LoVo (cell line): ENCODE measurements around the gene ALLC.
"Not testable (repeated sequence)": the region's sequence is repeated elsewhere in the genome, so short reads cannot be mapped to it uniquely, and the experiment has no call there.

Experiments
- DNase-seq: peaks from one replicate; pipeline ENCODE4 v3.0.0-alpha.2; 2016; ENCODE audit warnings: low spot score

Gene ALLC

DNA sequence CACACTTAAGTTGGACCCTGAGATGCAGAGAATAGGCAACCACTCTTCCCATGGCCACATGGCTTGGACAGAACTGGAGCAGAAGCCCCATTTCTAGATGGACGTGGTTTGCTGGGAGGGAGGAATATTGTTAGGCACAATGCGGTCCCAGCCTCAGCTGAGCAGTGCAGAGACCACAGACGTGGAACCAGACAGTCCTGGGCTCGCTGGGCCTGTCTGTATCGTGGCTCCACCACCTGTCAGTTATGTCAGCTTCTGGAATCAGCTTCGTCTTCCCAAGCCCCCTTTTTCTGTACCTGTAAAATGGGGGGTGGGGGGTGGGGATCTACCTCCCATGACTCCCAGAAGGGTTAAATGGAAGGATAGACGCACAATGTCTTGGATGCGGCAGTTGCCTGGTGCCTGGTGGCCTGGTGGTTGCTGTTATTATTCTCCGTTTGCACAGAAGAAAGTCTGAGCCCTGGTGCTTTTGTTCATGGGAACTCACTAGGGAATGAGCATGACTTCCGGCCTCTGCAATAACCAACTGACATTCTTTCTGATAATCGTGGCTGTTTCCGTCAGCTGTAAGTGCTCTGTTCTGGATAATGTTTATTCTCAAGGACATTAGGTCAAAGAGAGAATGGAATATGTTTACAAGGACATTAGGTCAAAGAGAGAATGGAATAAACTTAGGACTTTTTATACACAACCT is 31.7 kb upstream of the ALLC start:
- DNase-seq: no peak

GRCh38 chr2:3626812-3627499 is 31.0 kb upstream of the ALLC start:
- DNase-seq: no peak

DNA sequence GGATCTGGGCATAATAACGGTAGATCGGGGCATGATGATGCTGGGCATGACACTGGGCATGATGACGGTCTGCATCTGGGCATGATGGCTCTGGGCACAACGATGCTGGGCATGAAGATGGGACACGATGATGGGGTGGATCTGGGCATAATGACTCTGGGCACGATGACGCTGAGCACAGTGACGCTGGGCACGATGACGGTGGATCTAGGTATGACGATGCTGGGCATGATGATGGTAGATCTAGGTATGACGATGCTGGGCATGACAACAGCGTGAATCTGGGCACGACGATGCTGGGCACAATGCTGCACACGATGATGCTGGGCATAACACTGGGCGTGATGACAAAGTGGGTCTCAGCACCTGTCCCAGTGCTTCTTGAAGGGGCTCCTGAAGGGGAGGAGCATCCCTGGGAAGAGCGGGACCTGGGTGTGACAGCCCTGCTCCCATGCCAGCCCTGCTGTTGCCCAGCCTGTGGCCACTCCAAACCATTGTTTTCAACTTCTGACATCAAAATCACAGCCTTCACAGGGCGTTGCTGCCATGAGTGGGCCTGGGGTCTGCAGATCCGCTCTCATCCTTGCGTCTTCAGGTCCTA is 30.4 kb upstream of the ALLC start:
- no peak for DNase-seq

- DNase-seq: no peak
Observed at GRCh38 chr2:3628241-3628679, 29.7 kb upstream of the ALLC start.

DNA sequence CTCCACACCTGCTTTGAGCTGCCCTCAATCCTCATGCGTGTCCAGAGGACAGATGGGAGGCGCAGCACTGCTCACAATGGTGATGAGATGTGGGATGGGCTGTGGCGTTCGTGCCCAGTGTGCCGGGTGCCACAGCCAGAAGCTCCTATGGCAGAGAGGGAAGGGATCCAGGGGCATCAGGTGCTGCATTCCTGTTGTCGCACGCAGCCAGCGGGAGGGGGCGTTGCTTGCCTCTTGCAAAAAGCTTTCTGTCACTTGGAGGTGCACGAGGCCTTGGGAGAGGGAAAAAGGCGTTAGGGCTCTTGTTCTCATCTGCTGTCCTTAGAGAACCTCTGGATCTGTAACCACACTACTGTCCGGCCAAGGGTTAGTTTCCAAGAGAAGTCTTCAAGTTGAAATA is 29.2 kb upstream of the ALLC start:
- DNase-seq: no peak

DNA sequence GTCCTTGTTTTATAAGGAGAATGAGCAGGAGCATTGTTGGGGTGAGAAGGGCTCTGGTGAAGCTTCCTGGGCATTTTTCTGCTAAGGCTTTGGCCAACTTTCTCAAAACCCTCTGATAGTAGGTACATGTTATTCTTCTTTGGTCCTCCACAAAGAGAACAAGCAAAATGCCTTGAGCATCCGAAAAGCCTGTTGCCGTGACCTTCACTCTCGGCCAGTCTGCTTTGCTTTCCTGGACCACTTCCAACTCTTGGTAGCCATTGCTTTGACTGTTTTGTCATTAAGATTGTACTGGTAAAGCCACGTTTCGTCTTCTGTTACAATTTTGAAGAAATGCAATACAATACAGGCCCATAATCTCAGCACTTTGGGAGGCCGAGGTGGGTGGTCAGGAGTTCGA is 27.4 kb upstream of the ALLC start:
- DNase-seq: no peak

- DNase-seq: no peak
Observed at GRCh38 chr2:3631161-3631850, 26.7 kb upstream of the ALLC start.

- DNase-seq: no peak
Observed at GRCh38 chr2:3631851-3632659, 25.9 kb upstream of the ALLC start.

- DNase-seq: no peak
Observed at GRCh38 chr2:3633089-3633981, 24.7 kb upstream of the ALLC start.

DNA sequence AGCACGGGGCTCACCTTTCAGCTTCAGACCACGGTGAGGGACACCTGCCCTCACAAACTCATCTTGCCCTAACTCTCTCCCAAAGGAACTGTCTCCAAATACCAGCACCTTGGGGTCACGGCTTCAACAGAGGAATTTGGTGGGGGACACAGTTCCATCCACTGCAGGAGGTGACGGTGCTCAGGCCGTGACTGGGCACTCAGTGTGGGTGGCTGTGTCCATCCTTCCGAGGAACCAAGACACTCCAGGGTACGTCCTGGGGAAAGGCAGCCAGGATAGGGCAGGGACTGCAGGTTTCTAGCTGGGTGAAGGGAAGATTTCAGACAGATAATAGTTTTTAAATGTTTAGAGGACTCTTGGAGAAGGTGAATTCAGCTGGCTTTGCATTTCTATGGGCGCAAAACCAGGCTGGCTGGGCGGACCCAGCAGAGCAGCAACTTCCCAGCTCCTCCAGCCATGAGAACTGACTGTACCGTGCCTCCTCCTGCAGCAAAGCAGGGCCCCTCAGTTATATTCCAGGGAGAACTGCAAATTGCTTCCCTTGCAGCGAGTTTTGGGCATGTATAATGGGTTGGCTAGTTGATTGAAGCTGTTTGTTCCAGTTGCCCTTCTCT is 23.9 kb upstream of the ALLC start:
- DNase-seq: no peak

GRCh38 chr2:3634596-3635121 is 23.3 kb upstream of the ALLC start:
- no peak for DNase-seq

DNA sequence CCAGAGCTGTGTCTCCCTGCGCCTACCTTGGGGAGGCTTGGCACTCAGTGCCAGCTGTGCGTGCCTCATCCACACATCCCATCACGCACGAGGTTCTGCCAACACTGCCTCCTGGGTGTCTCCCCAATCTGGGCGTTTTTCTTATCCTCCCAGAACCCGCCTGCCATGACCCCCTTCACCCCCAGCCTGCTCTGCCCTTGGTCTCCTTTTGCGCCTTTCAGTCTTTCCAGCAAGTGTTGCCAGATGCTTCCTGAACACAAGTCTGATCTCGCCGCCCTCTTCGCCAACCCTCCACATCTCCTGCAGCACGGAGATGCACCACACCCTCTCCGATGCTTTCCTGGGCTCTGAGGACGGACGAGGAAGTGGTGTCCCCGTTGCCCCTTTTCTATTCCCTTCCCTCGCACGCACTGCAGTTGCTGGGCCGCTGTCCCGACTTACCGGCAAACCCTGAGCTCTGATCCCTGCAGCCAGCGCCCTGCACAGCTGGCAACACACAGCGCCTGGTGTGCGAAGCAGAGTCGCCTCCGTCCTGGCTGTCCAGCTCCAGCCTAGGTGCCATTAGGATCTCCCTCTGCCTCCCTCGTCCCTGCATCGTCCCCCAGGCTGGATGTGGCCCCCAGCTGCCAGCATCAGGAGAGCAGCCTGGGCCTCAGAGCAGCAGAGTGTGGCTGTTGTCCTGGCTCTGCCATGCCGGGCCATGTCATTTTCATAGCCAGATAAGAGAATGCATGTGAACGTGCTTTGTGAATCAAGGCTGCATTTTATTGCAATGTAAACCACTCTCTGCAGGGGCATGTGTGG is 22.6 kb upstream of the ALLC start:
- no peak for DNase-seq

DNA sequence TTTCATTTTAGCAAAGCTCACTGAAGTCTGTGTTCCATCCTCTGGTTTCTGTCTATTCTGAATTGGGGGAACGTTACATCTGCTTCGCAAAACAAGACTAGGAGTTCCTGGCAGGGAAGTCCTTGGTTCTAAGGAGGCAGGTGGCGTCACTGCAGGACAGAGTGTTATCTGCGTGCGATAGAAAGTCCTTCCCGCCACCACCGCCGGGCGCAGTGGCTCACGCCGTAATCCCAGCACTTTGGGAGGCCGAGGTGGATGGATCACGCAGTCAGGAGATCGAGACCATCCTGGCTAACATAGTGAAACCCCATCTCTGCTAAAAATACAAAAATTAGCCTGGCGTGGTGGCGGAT is 22.0 kb upstream of the ALLC start:
- not testable (repeated sequence) for DNase-seq

GRCh38 chr2:3636586-3637310 is 21.3 kb upstream of the ALLC start:
- DNase-seq: no peak

GRCh38 chr2:3637311-3637675 is 20.7 kb upstream of the ALLC start:
- no peak for DNase-seq

GRCh38 chr2:3637692-3638455 is 20.1 kb upstream of the ALLC start:
- DNase-seq: no peak

DNA sequence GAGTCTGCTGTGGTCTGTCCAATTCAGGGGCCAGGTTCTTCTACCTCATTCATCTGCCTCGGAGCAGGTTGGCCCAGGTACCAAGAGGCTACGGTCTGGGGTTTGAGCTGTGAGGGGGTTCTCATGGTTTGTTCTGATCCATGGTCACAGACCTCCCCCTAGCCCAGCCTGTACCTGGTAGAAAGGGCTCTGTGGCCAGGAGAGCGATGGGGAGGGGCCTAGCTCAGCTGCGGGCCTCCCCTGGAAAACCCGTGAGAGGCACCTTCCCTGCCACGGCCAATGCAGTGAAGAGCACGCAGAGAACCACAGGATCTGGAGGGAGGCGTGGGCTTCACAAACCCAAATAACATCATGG is 19.6 kb upstream of the ALLC start:
- no peak for DNase-seq

GRCh38 chr2:3639015-3639630 is 18.9 kb upstream of the ALLC start:
- DNase-seq: no peak
